WI38 (cell line): ENCODE results near the gene CTIF.

Experiments
- H3K4me3 ChIP-seq: 2 replicates; pipeline ENCODE4 v1.5.1; 2011; ENCODE audit warnings: low read depth, mild to moderate bottlenecking, control low read depth, low read length
- TF ChIP-seq, protein P1 (sequence below): IDR thresholded peaks from 2 replicates; pipeline ENCODE4 v1.5.1; 2012; ENCODE audit warnings: low read depth, mild to moderate bottlenecking, control low read depth, low read length

CTIF gene

DNA sequence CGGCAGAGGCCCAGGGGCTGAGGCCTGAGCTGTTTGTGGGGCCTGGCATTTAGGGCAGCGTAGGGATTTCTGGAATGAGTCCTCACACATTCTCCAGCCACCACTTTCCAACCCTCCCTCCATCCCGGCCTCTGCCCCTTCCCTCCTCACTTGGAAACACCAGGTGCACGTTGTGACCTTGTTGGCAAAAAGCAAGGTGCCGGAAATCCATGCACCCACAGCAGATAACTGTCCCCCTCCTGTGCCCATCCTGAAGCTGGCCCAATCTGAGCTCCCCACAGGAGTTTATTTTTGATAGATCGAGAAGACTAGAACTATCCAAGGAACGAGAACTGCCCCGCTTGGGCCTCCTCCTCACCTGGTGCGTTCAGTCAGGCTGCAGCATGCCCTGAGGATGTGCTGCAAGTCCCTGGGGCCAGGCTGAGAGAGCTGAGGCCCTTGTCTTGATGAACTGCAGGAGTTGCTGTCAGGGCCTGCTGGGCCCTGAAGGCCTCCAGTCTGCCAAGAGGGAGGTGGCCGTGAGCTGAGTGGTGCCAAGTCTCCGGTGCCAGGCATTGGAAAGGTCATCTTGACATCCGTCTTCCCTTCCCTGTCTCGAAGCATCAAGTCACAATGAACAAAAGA lies 55.8 kb downstream of the CTIF start:
- TF ChIP-seq, protein P1, sequence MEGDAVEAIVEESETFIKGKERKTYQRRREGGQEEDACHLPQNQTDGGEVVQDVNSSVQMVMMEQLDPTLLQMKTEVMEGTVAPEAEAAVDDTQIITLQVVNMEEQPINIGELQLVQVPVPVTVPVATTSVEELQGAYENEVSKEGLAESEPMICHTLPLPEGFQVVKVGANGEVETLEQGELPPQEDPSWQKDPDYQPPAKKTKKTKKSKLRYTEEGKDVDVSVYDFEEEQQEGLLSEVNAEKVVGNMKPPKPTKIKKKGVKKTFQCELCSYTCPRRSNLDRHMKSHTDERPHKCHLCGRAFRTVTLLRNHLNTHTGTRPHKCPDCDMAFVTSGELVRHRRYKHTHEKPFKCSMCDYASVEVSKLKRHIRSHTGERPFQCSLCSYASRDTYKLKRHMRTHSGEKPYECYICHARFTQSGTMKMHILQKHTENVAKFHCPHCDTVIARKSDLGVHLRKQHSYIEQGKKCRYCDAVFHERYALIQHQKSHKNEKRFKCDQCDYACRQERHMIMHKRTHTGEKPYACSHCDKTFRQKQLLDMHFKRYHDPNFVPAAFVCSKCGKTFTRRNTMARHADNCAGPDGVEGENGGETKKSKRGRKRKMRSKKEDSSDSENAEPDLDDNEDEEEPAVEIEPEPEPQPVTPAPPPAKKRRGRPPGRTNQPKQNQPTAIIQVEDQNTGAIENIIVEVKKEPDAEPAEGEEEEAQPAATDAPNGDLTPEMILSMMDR = no peak
- no peak overlapping the region for H3K4me3 ChIP-seq

DNA sequence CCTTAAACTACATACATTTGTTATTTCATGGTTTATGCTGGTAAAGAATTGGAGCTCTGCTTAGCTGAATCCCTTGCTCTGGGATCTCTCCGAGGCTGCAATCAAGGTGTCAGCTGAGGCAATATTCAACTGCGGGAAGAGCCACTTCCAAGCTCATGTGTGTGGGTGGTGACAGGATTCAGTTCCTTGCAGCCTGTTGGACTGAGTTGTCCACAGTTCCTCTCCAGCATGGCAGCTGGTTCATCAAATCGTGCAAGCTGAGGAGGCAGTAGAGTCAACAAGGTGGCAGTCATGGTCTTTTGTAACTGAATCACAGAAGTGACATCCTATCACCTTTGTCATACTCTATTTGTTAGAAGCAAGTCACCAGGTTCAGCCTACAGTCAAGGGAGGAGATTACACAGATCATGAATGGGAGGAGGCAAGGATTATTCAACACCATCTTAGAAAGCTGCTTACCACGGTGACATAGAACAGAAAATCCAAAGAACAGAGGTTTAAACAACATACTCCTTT lies 56.9 kb downstream of the CTIF start:
- TF ChIP-seq, protein P1 = no peak
- no peak overlapping the region for H3K4me3 ChIP-seq

DNA sequence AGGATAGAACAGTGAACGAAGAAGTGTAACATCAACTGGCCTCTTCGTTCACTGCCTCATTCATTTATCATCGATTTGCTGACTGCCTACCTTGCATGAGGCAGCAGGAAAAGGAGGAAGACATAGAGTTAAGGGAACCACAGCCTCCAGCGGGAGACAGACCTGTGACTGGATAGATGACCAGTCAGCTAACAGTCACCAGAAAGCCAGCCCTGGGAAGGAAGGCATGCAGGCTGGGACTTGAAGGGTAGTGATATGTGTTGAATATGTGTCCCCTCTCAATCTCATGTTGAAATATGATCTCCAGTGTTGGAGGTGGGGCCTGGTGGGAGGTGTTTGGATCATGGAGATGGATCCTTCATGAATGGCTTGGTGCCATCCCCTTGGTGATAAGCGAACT lies 58.3 kb downstream of the CTIF start:
- no peak overlapping the region for H3K4me3 ChIP-seq
- TF ChIP-seq, protein P1 = no peak

DNA sequence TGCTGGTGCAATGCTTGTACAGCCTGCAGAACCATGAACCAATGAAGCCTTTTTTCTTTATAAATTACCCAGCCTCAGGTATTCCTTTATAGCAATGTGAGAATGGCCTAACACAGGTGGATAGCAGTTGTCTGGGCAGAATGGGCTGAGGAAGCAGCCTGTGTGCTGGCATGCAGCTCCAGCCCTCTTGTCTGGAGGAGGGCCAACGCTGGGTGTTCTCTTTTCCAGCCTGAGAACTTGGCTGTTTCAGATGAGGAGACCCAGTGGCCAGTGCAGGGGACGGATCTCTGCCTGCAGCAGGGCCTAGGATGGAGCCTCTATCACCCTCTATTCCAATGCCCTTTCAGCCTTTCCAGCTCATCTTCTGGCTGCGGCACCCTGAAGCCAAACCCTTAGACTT lies 58.8 kb downstream of the CTIF start:
- no peak overlapping the region for H3K4me3 ChIP-seq
- TF ChIP-seq, protein P1 = no peak

DNA sequence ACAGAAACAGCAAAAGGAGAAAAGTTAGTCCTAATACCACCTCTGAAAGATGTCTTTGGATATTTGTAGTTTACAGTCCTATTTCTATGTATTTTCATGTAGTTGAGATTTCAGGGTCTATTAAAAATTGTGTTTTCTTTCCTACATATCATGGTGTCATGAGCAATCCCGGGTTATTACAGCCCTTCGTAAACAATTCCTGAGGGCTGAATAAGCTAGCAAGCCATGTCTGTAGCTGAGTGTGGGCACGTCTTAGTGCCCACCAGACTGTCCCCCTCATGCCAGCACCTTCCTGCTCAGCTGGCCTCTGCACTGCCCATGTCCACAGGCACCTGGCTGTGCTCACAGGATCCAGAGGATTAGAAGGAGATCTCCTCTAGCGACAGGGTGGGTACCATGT lies 60.6 kb downstream of the CTIF start:
- TF ChIP-seq, protein P1 = no peak
- H3K4me3 ChIP-seq = no peak overlapping the region

DNA sequence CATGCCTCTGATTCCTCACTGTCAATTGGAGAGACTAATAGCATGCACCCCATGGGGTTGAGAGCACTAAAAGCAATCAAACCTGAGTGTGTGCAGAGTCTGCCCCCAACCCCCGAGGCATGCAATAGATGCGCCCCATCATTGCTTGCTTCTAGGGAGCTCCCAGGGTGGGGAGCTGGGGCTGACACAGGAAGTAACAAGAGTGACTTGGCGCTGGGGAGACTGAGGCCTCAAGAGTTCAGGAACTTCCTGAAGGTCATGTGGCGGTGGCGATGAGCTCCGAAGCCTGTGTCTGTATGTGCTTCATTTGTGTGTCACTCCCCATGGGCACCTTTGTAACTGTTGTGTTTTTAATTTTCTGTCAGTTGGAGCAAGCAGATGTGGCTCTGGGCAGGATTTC lies 61.2 kb downstream of the CTIF start:
- TF ChIP-seq, protein P1 = no peak
- H3K4me3 ChIP-seq = no peak overlapping the region

DNA sequence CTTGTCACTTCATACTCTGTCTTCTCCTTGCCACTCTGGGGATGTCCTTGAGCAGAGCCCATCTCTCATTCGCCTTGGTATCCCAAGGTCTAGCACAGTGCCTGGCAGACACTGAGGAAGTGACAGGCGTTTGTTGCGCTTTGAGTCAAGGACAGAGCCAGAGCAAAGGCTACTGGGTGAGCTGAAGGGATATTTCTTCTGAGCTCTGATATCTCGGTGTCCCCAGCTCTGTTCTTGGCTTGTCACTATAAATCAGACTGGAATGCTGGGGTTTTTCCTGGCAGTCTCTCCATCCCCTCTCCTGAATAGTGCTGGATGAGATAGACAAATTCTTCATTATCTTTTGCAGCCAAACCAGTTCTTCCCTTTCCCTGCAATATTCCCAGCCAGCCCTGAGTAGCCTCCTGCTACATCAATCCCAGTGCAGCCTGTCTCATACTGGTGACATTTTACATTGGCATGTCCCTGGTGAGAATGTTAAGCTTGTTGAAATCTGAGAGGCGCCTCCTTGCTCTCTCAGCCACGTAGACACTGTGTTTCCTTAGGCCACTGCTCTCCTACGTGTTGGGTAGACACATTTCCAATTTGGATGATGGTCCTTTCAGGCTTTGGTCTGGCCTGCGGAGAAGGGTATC lies 61.7 kb downstream of the CTIF start:
- TF ChIP-seq, protein P1 = no peak
- H3K4me3 ChIP-seq = no peak overlapping the region
